GM12874 (cell line): ENCODE data around the gene RCOR1.

Source experiments
- CTCF ChIP-seq: IDR thresholded peaks from 2 replicates; pipeline ENCODE4 v1.5.1; 2011; ENCODE audit warnings: low read depth, mild to moderate bottlenecking, control low read depth, low read length, moderate library complexity; ENCODE audit not compliant: insufficient read depth

RCOR1 gene

GRCh38 chr14:102630405-102630804 is 38.0 kb downstream of the RCOR1 start:
- no peak for TF ChIP-seq CTCF

GRCh38 chr14:102630881-102631280 is 38.4 kb downstream of the RCOR1 start:
- TF ChIP-seq CTCF = no peak

- TF ChIP-seq CTCF = no peak
These were observed 41.6 kb downstream of the RCOR1 start for GRCh38 chr14:102633906-102634595.

GRCh38 chr14:102644523-102644922 is 52.1 kb downstream of the RCOR1 start:
- TF ChIP-seq CTCF = no peak

GRCh38 chr14:102645746-102646440 is 53.4 kb downstream of the RCOR1 start:
- no peak for TF ChIP-seq CTCF

GRCh38 chr14:102646615-102647014 is 54.2 kb downstream of the RCOR1 start:
- TF ChIP-seq CTCF = no peak

GRCh38 chr14:102652194-102652593 is 59.7 kb downstream of the RCOR1 start:
- no peak for TF ChIP-seq CTCF
